Astrocyte (in vitro differentiated cells and primary cell): ENCODE measurements around the gene TSC2.

Source experiments
- EZH2 ChIP-seq: IDR thresholded peaks from 2 replicates; pipeline ENCODE4 v1.6.1; 2012; ENCODE audit warnings: mild to moderate bottlenecking, low read length, inconsistent platforms; ENCODE audit not compliant: insufficient read depth
- TF ChIP-seq, protein P1 (sequence below): IDR thresholded peaks from 2 replicates; pipeline ENCODE4 v1.5.1; 2011; ENCODE audit warnings: low read depth, mild to moderate bottlenecking, inconsistent platforms, low read length, moderate library complexity; ENCODE audit not compliant: insufficient read depth

DNA sequence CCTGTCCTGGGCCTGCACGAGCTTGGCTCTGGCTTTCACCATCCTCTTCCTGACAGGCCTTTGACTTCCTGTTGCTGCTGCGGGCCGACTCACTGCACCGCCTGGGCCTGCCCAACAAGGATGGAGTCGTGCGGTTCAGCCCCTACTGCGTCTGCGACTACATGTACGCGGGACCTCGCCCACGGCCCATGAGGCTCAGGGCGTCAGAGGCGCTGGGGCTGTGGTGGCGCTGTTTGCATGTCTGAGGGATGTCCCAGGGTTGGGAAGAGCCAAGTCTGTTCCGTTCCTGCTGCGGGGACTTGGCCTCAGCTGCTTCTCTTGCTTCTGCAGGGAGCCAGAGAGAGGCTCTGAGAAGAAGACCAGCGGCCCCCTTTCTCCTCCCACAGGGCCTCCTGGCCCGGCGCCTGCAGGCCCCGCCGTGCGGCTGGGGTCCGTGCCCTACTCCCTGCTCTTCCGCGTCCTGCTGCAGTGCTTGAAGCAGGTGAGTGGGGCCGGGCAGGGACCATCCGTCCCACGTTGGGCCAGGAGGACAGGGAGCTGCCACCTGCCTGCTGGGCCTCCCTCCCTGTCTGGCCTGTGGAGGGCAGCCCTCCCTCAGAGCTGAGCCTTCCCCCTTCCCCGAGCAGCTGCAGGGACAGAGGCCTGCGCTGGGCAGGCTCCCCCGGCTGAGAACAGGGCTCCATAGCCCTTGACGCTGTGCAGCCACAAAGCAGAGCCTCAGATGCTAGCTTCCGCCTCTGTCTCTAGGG lies 23.8 kb downstream of the TSC2 start:
- TF ChIP-seq, protein P1, sequence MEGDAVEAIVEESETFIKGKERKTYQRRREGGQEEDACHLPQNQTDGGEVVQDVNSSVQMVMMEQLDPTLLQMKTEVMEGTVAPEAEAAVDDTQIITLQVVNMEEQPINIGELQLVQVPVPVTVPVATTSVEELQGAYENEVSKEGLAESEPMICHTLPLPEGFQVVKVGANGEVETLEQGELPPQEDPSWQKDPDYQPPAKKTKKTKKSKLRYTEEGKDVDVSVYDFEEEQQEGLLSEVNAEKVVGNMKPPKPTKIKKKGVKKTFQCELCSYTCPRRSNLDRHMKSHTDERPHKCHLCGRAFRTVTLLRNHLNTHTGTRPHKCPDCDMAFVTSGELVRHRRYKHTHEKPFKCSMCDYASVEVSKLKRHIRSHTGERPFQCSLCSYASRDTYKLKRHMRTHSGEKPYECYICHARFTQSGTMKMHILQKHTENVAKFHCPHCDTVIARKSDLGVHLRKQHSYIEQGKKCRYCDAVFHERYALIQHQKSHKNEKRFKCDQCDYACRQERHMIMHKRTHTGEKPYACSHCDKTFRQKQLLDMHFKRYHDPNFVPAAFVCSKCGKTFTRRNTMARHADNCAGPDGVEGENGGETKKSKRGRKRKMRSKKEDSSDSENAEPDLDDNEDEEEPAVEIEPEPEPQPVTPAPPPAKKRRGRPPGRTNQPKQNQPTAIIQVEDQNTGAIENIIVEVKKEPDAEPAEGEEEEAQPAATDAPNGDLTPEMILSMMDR: no peak
- TF ChIP-seq EZH2: no peak
